Hepatocyte (in vitro differentiated cells): Measurements from ENCODE around the gene SCN2A.

Source experiments
- CTCF ChIP-seq: fragments of 200-600 bp; sonication (generic); IDR thresholded peaks from 2 replicates; pipeline ENCODE4 v1.5.1; 2016; ENCODE audit warnings: antibody characterized with exemption, mild to moderate bottlenecking; ENCODE audit not compliant: poor library complexity
- EZH2 ChIP-seq: fragments of 200-600 bp; sonication (generic); IDR thresholded peaks from 2 replicates; pipeline ENCODE4 v1.6.1; 2016; ENCODE audit warnings: antibody characterized with exemption, mild to moderate bottlenecking, borderline replicate concordance

DNA sequence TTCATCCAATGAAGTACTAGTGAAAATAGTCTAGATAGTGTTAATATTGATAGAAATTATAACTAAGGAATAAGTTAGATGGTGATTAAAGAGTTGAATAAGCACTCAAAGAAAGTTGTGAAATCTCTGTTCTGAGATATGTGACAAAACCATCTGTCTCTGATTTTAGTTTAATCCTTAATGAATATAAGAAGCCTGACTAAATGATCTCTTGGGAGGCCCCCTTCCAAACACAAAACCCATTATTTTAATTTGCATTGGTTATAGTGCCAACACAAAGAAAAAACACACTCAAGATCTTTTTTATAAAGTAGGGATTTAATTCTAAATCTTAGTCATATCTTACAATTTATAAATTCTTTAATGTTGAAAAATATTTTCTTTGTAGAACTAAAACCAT is 34.0 kb downstream of the SCN2A start:
- TF ChIP-seq CTCF, result no peak
- no peak for TF ChIP-seq EZH2
